Neural progenitor cell (in vitro differentiated cells): ENCODE results near the gene ZCWPW1. TPM values are rescaled to one million over a fixed set of nuclear protein-coding genes. Genes with fewer than 3 reads are reported as not detected.
A peak's percentile ranks its signal among the peaks of the same experiment; 100 is the strongest.

Experiments used
- DNase-seq: peaks from one replicate; pipeline ENCODE4 v3.0.0-alpha.2; 2016; ENCODE audit warnings: low spot score
- H2AFZ ChIP-seq: fragments of 200-600 bp; sonication (generic); replicated peaks from 2 replicates; pipeline ENCODE4 v1.6.1; 2016; ENCODE audit warnings: antibody characterized with exemption
- H3F3A ChIP-seq: fragments of 200-600 bp; sonication (generic); 2 replicates; pipeline ENCODE4 v1.6.1; 2016; ENCODE audit warnings: antibody characterized with exemption, low read depth
- H3K27ac ChIP-seq: fragments of 200-600 bp; sonication (generic); 2 replicates; pipeline ENCODE4 v1.5.1; 2016; ENCODE audit warnings: mild to moderate bottlenecking
- H3K27me3 ChIP-seq: fragments of 200-600 bp; sonication (generic); 2 replicates; pipeline ENCODE4 v1.6.1; 2016; ENCODE audit warnings: mild to moderate bottlenecking, moderate library complexity
- H3K36me3 ChIP-seq: fragments of 200-600 bp; sonication (generic); 2 replicates; pipeline ENCODE4 v1.5.1; 2016
- H3K4me1 ChIP-seq: fragments of 200-600 bp; sonication (generic); 2 replicates; pipeline ENCODE4 v1.6.1; 2016; ENCODE audit warnings: mixed run types
- H3K4me2 ChIP-seq: fragments of 200-600 bp; sonication (generic); 2 replicates; pipeline ENCODE4 v1.6.1; 2016
- H3K4me3 ChIP-seq: fragments of 200-600 bp; sonication (generic); 2 replicates; pipeline ENCODE4 v1.5.1; 2016
- H3K79me2 ChIP-seq: fragments of 200-600 bp; sonication (generic); 2 replicates; pipeline ENCODE4 v1.6.1; 2016; ENCODE audit warnings: low read depth
- H3K9ac ChIP-seq: fragments of 200-600 bp; sonication (generic); 2 replicates; pipeline ENCODE4 v1.6.1; 2016
- H3K9me3 ChIP-seq: fragments of 200-600 bp; sonication (generic); 2 replicates; pipeline ENCODE4 v1.5.1; 2016; ENCODE audit warnings: low read depth
- H4K20me1 ChIP-seq: fragments of 200-600 bp; sonication (generic); 2 replicates; pipeline ENCODE4 v1.6.1; 2016; ENCODE audit warnings: low read depth
- H3K27ac Mint-ChIP-seq: 3 replicates; pipeline ENCODE4 v1.8.0; 2021; ENCODE audit warnings: mixed read lengths
- H3K27me3 Mint-ChIP-seq: 2 replicates; pipeline ENCODE4 v1.8.0; 2022; ENCODE audit warnings: low read depth, mild to moderate bottlenecking, inconsistent platforms, moderate library complexity, mixed read lengths; ENCODE audit not compliant: insufficient read depth
- H3K36me3 Mint-ChIP-seq: 3 replicates; pipeline ENCODE4 v1.8.0; 2021; ENCODE audit warnings: mixed read lengths
- H3K4me1 Mint-ChIP-seq: 3 replicates; pipeline ENCODE4 v1.8.0; 2021; ENCODE audit warnings: mixed read lengths
- H3K4me3 Mint-ChIP-seq: 3 replicates; pipeline ENCODE4 v1.8.0; 2021; ENCODE audit warnings: mild to moderate bottlenecking, moderate library complexity, mixed read lengths
- H3K9me3 Mint-ChIP-seq: 3 replicates; pipeline ENCODE4 v1.8.0; 2020; ENCODE audit warnings: mixed read lengths
- EZH2 ChIP-seq: fragments of 200-600 bp; sonication (generic); IDR thresholded peaks from 2 replicates; pipeline ENCODE4 v1.6.1; 2017; ENCODE audit warnings: antibody characterized with exemption, mild to moderate bottlenecking, moderate library complexity
- EZH2phosphoT487 ChIP-seq: fragments of 200-600 bp; sonication (generic); IDR thresholded peaks from 2 replicates; pipeline ENCODE4 v1.6.1; 2017; ENCODE audit warnings: antibody characterized with exemption
- total RNA-seq: library from RNA; depleted of rRNA; stranded (reverse); fragments of >200 nt; gene quantifications from 2 replicates; pipeline ENCODE4 v1.2.3, GENCODE V29; 2015; ENCODE audit warnings: low replicate concordance
- TF ChIP-seq, protein P1 (sequence below): fragments of 200-600 bp; sonication (generic); IDR thresholded peaks from 2 replicates; pipeline ENCODE4 v1.5.1; 2017; ENCODE audit warnings: antibody characterized with exemption, mild to moderate bottlenecking

ZCWPW1 gene
- total RNA-seq, 1 donor from 2014 or later, result 1.4 TPM

DNA sequence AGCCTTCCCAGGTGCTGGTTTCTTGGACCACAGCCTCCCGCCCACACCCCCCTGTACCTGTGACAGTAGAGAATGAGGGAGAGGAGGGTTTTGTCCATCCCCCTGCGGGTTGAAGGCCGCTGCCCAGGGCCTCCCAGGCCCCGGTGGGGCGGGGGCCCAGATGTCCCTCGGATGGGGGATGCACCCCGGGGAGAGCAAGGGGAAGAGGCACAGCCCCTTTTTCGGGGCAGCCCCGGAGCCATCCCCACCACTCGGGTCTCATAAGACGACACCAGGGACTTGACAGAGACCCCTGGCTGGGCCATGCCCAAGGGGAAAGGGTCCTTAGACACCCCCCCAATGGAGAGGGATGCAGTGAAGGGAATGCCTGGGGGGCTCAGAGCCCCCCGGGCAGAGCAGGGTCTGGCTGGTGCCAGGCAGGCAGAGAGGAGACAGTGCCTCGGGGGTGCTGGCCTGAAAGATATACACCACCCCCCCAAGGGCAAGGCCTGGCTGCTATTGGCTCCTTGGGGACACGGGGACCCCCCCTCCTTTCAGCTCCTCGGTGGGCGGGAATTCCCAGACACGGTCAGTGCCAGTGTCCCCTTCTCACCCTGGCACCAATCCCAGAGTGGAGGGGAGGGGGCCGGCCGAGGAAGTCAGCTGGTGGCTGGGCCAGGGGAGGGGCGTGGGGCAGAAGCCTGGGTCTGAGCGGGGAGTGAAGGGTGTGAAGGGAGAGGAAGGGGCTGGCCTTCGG lies 39.3 kb upstream of the ZCWPW1 start:
- H3K27me3 ChIP-seq, result no peaks in the 10 kb centered on the region
- DNase-seq, result no peak
- Mint-ChIP-seq H3K27ac (no peak overlapping the region), H3K4me3 (no peak overlapping the region), H3K9me3 (no peaks in the 10 kb centered on the region), H3K36me3 (no peaks in the 10 kb centered on the region), H3K4me1 (peaks cover 14% of the 10 kb centered on the region), H3K27me3 (peaks cover 3% of the 10 kb centered on the region)
- H2AFZ ChIP-seq, result no peak overlapping the region
- no peak for TF ChIP-seq EZH2
- TF ChIP-seq, protein P1, sequence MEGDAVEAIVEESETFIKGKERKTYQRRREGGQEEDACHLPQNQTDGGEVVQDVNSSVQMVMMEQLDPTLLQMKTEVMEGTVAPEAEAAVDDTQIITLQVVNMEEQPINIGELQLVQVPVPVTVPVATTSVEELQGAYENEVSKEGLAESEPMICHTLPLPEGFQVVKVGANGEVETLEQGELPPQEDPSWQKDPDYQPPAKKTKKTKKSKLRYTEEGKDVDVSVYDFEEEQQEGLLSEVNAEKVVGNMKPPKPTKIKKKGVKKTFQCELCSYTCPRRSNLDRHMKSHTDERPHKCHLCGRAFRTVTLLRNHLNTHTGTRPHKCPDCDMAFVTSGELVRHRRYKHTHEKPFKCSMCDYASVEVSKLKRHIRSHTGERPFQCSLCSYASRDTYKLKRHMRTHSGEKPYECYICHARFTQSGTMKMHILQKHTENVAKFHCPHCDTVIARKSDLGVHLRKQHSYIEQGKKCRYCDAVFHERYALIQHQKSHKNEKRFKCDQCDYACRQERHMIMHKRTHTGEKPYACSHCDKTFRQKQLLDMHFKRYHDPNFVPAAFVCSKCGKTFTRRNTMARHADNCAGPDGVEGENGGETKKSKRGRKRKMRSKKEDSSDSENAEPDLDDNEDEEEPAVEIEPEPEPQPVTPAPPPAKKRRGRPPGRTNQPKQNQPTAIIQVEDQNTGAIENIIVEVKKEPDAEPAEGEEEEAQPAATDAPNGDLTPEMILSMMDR, result no peak
- TF ChIP-seq EZH2phosphoT487, result no peak
- no peak overlapping the region for H3K4me2 ChIP-seq
- H3K4me3 ChIP-seq, result no peak overlapping the region
- peaks cover 5% of the 10 kb centered on the region for H3K4me1 ChIP-seq
- no peaks in the 10 kb centered on the region for H3K79me2 ChIP-seq
- no peak overlapping the region for H3K27ac ChIP-seq
- peaks cover 2% of the 10 kb centered on the region for H4K20me1 ChIP-seq
- no peak overlapping the region for H3K9ac ChIP-seq
- H3K36me3 ChIP-seq, result no peaks in the 10 kb centered on the region
- no peaks in the 10 kb centered on the region for H3K9me3 ChIP-seq
- H3F3A ChIP-seq, result no peaks in the 10 kb centered on the region

DNA sequence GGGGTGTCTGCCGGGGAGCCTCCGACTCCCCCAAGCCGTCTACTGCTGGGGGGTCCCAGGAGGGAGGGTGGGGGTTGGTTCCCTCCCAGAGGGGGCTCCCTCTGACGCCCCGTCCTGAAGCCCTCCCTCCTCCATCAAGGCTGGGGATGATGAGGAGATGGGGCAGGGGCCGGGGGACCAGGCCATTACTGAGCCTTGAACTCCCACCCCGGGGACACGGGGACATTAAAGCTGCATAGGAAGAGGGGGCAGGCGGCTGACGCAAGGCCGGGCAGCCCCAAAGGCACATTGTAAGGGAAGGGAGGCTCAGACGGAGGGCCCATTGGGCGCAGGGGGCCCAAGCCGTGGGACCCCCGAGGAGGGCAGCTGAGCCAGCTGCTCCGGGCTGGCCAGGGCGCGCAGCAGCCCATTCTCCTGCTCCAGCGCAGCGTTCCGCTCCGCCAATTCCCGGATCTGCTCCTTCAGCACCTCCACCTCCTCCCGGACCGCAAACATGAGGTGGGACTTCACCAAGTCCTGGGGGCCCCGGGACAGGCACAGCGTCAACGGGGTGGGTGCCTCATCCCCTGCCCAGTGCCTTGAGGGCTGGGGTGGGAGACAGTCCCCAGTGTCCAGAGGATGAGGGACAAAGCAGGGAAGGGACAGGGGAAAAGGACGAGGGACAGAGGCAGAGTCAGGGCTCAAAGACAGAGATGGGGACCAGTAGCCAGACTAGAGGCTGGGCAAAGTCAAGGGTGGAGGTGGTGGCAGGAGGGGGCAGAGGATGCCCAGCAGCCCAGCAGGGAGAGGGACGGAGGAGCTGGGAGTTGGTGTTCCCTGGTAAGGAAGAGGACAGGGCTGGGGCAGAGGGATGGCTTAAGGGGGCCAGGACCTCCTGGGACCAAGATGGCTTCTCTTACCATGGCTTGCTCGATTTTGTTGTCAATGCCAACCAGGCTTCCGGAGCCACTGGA lies 38.4 kb upstream of the ZCWPW1 start:
- no peak overlapping the region for H3K27ac ChIP-seq
- H3K36me3 ChIP-seq, result no peaks in the 10 kb centered on the region
- no peak overlapping the region for H2AFZ ChIP-seq
- no peak overlapping the region for H3K4me3 Mint-ChIP-seq
- TF ChIP-seq EZH2phosphoT487 (no peak), EZH2 (no peak)
- TF ChIP-seq, protein P1, result no peak
- no peaks in the 10 kb centered on the region for H3F3A ChIP-seq
- H3K4me1 ChIP-seq, result peaks cover 5% of the 10 kb centered on the region
- H3K9me3 Mint-ChIP-seq, result no peaks in the 10 kb centered on the region
- DNase-seq, result no peak
- H3K79me2 ChIP-seq, result no peaks in the 10 kb centered on the region
- H3K9ac ChIP-seq, result no peak overlapping the region
- H3K4me3 ChIP-seq, result no peak overlapping the region
- no peak overlapping the region for H3K4me2 ChIP-seq
- H3K27me3 ChIP-seq, result no peaks in the 10 kb centered on the region
- H3K36me3 Mint-ChIP-seq, result no peaks in the 10 kb centered on the region
- H4K20me1 ChIP-seq, result peaks cover 2% of the 10 kb centered on the region
- no peaks in the 10 kb centered on the region for H3K9me3 ChIP-seq
- H3K4me1 Mint-ChIP-seq, result peaks cover 15% of the 10 kb centered on the region
- H3K27ac Mint-ChIP-seq, result no peak overlapping the region
- peaks cover 3% of the 10 kb centered on the region for H3K27me3 Mint-ChIP-seq

DNA sequence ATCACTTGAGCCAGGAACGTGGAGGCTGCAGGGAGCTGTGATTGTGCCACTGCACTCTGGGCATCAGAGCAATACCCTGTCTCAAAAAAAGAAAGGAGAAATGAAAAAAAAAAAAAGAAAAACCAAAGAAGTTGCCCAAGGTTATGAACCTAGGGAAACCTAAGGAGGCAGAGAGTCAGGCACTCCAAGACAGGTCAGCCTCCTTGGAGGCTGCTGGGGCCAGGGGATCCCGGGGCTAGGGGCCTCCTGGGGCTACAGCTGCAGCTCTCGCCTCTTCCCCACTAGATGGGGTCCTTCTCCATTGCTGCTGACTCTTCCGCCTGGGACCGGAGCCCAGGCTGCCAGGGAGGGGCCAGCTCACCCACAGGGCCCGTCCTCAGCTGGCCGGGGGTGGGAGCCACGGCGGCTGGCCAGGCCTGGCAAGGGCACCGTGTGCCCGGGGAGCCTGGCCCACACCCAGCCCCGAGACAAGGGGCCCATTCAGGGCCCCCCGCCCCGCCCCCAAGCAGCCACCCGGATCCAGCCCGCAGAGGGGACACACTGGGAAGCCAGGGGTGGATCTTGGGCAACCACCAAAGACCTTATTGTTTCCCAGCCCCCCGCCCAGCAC lies 37.3 kb upstream of the ZCWPW1 start:
- Histone ChIP-seq H3K4me1 (peaks cover 5% of the 10 kb centered on the region), H4K20me1 (peaks cover 2% of the 10 kb centered on the region), H3K4me3 (peak overlapping the region; percentile 25), H3K4me2 (peak overlapping the region; percentile 75), H3K79me2 (no peaks in the 10 kb centered on the region), H3K27ac (no peak overlapping the region), H3K36me3 (no peaks in the 10 kb centered on the region), H3F3A (no peaks in the 10 kb centered on the region), H3K9me3 (no peaks in the 10 kb centered on the region), H2AFZ (peak overlapping the region; percentile 65), H3K9ac (no peak overlapping the region), H3K27me3 (no peaks in the 10 kb centered on the region)
- no peaks in the 10 kb centered on the region for H3K36me3 Mint-ChIP-seq
- peak; percentile 81 for DNase-seq
- TF ChIP-seq EZH2, result no peak
- TF ChIP-seq EZH2phosphoT487, result no peak
- TF ChIP-seq, protein P1, result peak; percentile 67
- H3K27ac Mint-ChIP-seq, result no peak overlapping the region
- peaks cover 3% of the 10 kb centered on the region for H3K27me3 Mint-ChIP-seq
- H3K9me3 Mint-ChIP-seq, result no peaks in the 10 kb centered on the region
- peaks cover 16% of the 10 kb centered on the region for H3K4me1 Mint-ChIP-seq
- no peak overlapping the region for H3K4me3 Mint-ChIP-seq
